GM20431 (cell line): ENCODE measurements around the gene STAT6.

ENCODE experiments used
- in situ Hi-C: fragments of 300-500 bp; cut with MseI, MboI; formaldehyde crosslinking; loops from one replicate; pipeline ENCODE4 v1.15.0; 2020; ENCODE audit warnings: low sequenced_read_pairs; ENCODE audit not compliant: unreplicated experiment

Gene STAT6

DNA sequence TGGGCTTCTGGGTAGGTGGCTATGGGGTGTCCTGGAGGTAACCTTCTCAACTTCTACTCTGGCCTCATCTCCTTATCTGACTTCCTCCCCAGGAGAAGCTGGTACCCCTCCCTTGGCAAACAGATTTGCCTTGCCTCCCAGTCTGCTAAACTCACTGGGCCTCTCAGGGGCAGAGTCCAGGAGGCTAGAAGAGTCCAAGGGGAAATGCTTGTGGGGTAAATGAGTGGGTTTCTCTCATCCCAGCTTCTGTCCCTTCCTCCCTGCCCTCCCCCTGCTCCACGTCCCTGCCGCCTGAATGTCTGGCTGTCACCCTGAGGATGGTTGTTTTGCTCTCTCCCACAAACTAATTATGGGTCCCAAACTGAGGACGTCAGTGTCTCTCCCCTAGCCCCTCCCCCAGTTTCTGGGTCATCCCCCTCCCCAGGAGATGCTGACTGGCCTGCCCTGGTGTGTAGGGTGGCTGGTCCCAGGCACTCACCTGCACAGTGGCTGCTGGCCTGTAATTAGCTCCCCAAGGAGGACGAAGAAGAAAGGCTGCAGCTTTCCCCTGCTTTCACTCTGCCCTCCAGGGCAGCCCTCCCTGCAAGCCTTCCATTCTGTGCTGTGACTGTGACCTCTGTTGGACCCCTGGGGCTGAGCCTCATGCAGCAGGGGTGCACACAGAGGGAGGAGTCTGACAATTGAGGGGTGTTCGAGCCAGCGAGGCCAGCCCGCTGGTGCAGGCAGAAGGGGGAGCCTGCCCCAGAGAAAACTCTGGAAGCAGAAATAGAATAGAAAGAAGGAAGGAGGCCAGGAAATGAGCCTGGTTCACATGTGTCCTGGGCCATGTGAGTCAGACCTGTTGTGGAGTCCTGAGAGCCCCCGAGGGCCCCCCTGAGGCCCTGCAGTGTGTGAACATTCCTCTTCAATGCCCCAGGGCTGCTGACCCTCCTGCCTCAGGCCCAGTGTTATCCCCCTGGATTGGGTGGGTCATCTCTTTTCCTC is 36.1 kb upstream of the STAT6 start, which contains the start of gene LRP1-AS:
Gene LRP1-AS, minus strand, starts transcription at position 659 of the 984 bp plus-strand sequence.
- in situ Hi-C loops = no loop called here

DNA sequence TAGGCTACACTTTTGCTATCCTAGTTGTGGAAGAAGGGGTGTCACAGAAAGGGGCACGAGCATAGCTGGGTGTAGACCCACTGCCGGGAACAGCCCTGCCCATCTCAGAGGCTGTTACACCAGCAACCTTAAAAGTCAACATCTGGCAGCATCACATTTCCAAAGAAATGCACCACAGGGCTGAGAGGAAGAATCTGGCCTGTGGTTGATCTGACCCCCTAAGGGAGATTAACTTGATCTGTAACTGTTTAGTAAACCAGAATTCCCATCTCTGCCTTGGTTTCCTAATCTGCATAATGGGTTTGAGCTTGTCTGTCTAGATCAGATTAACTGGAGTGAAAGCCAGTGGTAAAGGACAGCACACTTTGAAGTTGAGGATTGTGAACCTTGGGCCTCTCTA is 34.9 kb upstream of the STAT6 start:
- in situ Hi-C loops = no loop called here

DNA sequence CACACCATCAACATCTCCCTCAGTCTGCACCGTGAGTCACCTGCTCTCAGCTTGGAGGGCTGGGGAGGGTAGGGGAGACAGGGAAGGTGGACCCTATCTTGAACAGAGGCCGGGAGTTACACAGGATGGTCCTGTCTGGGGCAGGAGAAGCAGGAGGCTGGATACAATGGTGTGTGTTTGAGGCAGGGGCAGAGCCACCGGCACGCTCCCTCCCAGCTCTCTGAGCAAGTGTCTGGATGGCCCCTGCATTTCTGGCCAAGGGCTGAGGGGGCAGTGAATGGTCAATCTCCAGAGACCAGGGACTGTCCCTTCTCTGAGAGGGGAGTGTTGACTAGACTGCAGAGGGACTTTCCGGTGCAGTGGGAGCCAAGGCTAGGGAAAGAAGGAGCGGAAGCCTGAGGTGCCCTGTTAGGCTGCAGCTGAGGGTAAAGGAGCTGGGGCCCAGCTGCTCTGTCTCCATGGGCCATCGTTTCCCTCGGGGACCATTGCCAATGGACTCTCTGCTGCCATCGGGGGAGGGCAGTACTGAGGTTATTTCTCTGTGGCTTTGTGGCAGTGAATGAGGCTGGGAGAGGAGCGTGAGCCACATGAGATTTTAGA is 34.4 kb upstream of the STAT6 start:
- in situ Hi-C loops = no loop called here

DNA sequence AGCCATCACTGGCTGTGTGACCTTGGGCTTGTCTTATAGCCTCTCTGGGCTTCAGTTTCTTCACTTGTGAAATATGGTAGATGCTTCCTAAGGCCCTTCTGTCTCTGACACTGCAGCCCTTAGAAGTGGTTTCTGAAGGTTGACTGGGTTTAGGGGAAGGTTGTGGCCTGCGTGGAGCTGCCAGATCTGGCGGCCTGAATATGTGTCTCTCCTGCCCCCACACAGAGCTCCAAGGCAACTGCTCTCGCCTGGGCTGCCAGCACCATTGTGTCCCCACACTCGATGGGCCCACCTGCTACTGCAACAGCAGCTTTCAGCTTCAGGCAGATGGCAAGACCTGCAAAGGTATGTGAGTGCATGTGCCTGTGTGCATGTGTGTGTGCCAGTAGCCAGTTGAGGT is 32.3 kb upstream of the STAT6 start:
- in situ Hi-C loops = no loop called here

DNA sequence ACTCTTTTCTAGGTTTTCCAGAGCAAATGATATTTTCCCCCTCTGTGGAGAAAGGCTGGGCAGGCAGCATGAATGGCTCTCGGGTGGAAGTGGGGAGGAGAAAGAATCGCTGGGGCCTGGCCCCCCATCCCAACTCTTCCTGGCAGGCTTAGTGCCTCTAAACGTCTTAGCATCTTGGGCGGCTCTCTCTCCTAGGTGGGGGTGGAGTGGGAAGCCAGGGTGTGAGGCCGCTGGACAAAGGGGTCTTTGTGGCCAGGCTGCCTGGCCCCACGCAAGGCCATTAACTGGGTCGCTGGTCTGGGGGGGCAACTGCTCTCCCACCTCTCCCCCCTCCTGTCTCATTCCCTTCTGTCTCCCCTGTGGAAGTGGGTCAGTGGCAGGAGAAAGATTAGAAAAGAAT is 31.6 kb upstream of the STAT6 start:
- in situ Hi-C loops = no loop called here

DNA sequence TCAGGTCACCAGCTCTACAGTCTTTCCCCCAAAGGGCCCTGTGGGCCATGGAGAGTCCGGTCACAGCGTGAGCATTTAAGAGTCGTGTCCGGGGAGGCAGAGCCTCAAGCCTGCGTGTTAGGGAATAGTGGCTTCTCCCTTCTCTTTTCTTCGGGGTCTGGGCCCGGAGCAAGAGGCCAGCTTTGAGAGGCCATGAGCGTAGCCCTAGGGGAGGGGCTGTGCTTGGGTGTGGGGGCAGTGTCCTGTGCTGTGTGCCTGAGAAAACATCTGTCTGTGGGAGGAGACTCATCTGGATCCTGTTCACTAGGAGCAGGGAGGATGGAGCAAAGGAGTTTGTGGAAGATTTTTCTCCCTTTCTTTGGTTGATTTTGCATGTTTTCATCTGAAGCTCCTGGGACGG is 31.0 kb upstream of the STAT6 start:
- in situ Hi-C loops = no loop called here

DNA sequence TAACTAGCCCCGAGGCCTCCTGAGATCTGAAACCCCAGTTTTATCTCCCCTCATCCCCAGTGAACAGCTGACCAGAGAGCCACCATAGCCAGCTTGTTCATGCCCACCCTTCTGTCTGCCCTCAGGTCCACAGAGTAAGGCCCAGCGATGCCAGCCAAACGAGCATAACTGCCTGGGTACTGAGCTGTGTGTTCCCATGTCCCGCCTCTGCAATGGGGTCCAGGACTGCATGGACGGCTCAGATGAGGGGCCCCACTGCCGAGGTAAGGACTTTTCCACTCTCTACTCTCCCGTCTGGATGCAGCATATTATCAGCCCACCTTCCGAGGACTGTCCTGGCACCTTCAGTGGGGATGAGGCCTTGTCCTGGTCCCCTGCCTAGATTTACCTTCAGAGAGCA is 30.1 kb upstream of the STAT6 start:
- in situ Hi-C loops = no loop called here

DNA sequence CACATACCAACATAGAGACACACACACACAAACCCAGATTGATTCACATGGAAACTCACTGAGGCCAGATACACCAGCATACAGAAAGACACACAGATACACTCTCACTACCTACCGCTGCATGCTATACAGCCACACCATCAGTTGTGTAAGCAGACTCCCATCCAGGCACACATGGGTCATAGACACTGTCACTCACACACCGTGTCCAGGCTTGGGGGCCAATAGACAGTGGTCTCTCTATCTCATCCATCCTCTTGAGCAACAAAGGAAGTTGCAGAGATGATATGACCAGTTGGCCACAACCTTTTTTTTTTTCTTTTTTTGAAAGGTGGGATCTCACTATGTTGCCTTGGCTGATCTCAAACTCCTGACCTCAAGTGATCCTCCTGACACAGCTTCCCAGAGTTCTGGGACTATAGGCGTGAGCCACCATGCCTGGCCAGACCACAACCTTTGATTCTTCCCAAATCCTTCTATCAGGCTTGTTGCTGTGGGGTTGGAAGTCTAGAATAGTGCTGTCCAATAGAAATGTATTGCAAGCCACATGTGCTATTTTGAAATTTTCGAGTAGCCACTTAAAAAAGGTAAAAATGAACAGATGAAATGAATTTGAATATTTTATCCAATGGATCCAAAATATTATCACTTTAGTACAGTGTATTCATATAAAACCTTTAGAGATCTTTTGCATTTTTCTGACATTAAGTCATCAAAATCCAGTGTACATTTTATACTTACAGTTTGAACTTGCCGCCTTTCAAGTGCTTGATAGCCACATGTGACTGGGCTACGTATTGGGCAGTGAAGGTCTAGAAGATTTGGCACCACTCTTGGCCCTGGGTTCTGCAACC is 28.9 kb upstream of the STAT6 start:
- in situ Hi-C loops = no loop called here

DNA sequence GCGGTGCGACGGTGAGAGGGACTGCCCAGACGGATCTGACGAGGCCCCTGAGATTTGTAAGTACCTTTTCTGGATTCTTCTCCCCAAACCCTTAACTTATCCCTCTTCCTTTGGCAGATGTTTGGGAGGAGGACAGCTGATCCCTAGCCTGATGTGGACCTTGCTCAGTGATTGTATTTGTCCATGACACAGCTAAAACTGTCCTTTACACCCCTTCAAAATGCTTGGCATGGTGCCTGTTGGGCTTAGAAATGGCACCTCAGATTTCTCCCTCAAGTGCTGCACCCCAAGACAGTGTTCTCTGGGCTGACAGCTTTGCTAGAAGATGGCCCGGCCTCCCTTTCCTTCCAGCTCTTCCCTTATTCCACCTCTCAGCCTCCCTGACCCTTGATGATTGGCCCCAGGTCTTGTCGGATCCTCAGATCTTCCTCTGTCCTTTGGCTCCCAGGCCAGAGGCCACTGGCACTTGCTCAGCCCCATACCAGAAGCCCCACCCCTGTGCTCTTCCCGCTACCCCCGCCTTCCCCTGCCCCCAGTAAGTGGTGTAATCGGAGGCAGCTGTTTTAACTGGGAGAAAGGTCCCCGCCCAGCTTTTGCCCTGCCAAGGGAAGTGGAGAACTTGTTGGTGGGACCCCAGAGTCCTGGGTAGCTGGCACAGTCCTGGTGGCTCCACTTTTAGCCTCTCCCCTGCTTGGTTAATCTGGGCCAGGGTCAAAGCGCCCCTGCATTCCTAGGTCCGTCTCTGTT is 27.5 kb upstream of the STAT6 start:
- in situ Hi-C loops = no loop called here

DNA sequence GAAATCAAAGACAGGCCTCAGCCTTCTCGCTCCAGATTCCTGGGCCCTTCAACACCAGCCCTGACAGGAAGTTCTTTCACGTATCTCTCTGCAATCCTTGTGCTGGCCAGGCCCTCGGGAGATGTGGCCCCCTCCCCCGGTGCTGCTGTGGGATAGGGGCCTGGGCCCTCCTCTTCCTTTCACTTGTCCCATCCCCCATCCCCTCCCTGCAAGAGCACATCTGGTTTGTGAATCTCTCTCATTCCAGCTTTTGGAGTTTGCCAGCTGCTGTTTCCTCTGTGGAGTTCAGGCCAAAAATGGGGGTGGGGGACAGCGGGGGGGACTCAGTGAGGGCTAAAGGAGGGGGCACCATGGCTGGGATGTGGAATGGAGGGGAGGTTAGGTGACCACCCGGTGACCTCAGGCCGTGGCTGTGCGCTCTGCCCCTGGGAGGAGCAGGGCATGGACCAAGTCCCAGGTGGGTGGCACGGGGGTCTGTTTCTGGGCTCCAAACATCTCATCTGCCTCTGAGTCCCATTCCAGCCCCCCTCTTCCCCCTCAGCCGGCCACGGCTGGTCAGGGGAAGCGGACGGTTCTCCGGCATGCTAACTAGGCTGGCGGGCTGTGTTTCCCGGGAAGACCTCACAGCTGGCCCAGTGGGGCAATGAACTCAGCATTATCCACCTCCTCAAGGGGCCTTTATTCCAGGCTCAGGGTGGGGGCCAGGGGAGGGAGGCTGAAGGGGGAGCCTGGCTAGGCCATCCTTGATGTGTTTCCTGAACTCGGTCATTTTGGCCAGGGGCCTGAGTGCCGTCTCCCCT is 24.6 kb upstream of the STAT6 start:
- in situ Hi-C loops = no loop called here

DNA sequence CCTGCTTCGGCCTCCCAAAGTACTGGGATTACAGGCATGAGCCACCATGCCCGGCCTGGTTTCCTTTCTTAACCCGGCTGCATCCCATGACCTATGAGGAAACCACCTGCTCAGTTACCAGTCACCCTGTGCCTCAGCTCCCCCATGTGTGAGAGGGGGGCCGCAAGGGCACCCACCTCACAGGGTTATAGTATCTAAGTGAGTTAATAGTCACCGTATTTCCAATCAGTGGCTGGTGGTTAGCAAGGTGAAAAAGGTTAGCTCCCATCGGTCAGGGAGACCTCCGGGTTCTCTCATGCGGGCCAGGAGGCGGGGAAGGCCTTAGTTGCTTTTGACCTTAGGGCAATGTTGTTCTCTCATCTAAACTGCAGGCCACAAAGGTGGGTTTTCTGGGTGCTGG is 23.8 kb upstream of the STAT6 start:
- in situ Hi-C loops = no loop called here

DNA sequence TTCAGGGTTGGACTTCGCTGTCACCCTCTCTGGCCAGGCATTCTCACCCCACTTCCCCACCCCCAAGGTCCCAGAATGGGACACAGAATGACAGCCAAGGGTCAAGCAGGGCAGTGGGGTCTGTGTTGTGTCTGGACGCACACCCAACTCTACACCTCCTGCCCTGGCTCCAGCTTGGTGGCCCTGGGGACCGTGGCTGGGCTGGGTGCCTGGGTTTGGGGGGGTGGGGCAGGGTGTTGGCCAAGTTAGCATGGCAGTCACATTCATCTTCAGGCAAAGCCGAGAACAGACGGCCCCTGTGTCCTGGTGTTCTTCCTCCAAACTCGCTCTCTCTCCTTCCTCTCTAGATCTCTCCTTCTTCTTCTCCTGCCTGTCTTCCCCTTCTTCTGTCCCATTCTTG is 22.8 kb upstream of the STAT6 start:
- in situ Hi-C loops = no loop called here

DNA sequence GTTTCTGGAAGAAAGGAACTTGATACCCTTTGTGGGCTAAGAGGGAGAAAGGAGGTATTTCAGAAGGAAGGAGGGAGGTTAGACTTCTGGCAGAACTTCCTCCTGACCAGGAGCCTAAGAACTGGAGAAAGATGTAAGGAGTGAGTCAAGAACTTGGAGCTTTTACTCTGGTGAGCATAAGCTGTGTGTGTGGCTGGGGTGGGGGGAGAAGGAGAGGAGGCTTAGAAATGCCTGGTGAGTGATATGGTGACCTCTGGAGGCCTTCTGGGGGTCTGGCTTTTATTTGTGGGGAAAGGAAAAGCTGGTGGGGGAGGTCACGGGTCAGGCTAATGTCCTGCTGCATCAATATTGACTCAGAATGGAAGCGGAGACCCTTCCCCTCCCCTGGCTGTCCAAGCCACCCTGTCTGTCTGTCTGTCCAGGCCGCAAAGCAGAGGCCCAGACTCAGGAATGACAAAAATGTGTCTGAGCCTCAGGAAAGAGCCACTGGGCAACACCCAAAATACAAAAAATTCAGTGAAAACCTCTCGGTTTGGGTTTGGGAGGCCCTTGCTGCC is 21.9 kb upstream of the STAT6 start:
- in situ Hi-C loops = no loop called here

DNA sequence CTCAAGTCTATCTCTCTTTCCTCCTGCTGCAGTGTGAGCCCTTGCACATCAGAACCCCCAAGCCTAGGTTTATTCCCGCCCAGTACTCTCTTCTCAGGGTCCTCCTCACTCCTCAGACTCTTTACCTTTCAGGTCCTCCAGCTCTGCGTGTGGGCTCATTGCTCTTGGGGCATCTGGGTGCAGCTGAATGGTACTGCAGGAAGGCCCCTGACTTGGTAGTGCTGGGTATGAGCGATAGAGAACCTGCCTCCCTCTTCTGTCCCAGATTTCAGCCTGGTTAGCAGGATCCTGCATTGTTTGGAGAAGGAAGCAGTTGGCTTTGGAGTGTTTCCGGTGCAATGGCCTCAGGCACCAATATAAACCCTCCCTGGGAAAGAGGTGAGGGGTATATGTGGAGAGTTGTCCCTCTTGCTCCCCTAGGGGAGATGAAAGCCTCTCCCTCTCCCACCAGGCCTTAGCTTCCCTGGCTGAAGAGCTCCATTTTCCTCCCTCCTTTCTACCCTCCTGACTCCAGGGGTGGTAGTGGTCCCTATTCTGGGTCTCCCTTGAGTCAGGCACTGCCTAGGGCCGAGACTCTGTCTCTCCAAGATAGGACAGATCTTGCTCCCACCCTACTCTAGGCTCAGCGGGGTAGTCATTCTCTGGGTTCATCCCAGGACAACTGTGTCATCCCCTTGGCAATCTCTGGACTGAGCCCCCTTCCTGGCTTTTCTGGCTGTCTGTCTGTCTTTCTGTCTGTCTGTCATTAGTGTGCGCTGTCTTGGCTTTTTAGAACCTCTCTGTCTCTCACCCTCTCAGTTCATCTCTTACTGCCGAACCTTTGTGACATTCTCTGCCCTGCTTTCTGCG is 21.0 kb upstream of the STAT6 start:
- in situ Hi-C loops = no loop called here

DNA sequence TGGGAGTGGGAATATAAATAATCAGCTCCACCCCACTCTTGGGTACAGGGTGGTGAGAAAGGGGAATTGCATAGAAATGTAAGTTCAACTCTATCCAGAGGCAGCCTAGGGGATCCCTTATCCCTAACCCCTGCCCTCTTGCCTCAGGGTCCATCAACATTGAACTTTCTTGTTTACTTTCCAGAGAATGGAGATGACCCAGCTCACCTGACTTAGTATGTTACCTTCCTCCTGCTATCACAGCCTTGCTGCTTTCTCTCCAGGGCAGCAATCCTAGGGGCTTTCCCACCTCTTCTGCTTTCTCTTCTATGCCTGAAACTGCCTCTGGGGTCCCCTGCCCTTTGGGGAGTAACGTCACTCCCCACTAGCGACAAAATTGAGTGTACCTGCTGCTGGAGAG is 19.8 kb upstream of the STAT6 start:
- in situ Hi-C loops = no loop called here

DNA sequence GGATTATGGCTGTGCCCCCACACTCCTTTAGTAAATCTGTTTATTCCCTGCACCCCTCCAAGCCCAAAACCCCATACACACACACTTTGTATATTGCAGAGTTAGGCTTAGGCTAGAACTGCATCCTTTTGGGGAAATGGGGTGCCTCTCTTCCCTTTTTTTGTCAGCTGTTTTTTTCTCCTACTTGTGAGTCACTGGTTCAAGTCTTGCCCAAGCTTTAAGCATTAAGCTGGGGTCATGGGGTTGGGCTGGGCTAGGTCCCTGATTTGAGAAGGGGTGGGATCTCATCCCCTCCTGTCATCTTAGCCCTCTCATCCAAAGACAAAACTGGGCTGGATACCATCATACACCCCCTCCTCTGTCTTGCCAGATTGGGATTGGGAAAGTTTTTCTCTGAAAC is 18.7 kb upstream of the STAT6 start:
- in situ Hi-C loops = loop anchor here (5.0 kb wide), 1 partner anchor 47 kb away; no protein-coding TSS in a partner anchor

DNA sequence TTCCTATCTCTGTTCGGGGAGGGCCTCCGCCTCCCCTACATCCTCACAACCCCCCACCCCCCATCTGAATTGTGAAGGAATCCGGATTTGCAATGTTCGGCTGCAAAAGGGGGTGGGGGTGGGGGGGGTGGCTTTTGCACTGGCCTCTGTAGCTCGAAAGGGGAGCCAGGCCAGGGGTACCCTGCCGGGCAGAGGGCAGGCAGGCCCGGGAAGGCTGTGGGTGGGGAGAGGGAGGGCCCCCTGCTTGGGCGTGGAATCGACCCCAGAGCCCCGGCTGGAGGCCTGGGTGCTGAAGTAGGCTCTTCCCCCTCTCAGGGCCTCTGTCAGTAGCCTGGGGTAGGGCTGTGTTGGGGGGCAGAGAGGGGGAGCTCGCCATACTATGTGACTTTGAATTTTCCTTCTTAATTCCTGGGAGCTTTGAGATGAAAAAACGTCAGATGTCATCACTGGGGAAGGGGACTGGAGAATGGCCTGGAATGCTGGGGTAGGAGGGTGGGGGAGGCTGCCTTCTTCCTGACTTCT is 18.2 kb upstream of the STAT6 start:
- in situ Hi-C loops = loop anchor here (5.0 kb wide), 1 partner anchor 48 kb away; no protein-coding TSS in a partner anchor
